ENCODE measurements around the gene WDPCP. TPM values are rescaled to one million over a fixed set of nuclear protein-coding genes. Genes with fewer than 3 reads are reported as not detected.

WDPCP gene
- total and polyA plus RNA-seq, 2 experiments from 2014 or later, result 8.8 to 20.4 TPM

DNA sequence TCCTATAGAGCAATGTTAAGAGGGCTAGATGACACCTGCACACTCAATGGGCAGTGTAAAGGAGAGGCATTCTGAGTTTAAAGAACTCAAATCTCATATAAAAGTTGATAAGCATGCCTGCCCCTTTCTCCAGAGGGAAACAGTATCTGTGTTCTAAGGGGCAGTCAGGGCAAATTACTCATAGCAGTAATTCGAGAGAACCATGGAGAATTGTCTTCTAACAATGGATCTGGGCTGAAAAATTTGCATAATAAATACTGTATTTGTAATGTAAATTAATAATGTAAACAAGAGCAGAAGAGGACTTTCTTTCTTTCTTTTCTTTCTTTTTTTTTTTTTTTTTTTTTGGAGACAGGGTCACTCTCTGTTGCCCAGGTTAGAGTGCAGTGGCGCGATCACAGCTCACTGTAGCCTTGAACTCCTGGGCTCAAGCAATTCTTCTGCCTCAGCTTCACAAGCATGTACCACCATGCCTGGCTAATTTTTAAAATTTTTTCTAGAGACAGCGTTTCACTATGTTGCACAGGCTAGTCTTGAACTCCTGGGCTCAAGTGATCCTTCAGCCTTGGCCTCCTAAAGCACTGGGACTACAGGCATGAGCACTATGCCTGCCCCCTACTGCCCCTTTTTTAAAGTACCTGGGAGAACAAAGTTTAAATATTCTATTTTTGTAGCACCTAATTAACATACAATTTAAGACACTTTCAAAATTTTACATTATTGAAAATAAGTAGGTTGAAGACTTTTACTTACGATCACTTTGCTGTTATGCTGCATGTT lies 467.0 kb downstream of the WDPCP start (continued):
- TF ChIP-seq, protein P1, sequence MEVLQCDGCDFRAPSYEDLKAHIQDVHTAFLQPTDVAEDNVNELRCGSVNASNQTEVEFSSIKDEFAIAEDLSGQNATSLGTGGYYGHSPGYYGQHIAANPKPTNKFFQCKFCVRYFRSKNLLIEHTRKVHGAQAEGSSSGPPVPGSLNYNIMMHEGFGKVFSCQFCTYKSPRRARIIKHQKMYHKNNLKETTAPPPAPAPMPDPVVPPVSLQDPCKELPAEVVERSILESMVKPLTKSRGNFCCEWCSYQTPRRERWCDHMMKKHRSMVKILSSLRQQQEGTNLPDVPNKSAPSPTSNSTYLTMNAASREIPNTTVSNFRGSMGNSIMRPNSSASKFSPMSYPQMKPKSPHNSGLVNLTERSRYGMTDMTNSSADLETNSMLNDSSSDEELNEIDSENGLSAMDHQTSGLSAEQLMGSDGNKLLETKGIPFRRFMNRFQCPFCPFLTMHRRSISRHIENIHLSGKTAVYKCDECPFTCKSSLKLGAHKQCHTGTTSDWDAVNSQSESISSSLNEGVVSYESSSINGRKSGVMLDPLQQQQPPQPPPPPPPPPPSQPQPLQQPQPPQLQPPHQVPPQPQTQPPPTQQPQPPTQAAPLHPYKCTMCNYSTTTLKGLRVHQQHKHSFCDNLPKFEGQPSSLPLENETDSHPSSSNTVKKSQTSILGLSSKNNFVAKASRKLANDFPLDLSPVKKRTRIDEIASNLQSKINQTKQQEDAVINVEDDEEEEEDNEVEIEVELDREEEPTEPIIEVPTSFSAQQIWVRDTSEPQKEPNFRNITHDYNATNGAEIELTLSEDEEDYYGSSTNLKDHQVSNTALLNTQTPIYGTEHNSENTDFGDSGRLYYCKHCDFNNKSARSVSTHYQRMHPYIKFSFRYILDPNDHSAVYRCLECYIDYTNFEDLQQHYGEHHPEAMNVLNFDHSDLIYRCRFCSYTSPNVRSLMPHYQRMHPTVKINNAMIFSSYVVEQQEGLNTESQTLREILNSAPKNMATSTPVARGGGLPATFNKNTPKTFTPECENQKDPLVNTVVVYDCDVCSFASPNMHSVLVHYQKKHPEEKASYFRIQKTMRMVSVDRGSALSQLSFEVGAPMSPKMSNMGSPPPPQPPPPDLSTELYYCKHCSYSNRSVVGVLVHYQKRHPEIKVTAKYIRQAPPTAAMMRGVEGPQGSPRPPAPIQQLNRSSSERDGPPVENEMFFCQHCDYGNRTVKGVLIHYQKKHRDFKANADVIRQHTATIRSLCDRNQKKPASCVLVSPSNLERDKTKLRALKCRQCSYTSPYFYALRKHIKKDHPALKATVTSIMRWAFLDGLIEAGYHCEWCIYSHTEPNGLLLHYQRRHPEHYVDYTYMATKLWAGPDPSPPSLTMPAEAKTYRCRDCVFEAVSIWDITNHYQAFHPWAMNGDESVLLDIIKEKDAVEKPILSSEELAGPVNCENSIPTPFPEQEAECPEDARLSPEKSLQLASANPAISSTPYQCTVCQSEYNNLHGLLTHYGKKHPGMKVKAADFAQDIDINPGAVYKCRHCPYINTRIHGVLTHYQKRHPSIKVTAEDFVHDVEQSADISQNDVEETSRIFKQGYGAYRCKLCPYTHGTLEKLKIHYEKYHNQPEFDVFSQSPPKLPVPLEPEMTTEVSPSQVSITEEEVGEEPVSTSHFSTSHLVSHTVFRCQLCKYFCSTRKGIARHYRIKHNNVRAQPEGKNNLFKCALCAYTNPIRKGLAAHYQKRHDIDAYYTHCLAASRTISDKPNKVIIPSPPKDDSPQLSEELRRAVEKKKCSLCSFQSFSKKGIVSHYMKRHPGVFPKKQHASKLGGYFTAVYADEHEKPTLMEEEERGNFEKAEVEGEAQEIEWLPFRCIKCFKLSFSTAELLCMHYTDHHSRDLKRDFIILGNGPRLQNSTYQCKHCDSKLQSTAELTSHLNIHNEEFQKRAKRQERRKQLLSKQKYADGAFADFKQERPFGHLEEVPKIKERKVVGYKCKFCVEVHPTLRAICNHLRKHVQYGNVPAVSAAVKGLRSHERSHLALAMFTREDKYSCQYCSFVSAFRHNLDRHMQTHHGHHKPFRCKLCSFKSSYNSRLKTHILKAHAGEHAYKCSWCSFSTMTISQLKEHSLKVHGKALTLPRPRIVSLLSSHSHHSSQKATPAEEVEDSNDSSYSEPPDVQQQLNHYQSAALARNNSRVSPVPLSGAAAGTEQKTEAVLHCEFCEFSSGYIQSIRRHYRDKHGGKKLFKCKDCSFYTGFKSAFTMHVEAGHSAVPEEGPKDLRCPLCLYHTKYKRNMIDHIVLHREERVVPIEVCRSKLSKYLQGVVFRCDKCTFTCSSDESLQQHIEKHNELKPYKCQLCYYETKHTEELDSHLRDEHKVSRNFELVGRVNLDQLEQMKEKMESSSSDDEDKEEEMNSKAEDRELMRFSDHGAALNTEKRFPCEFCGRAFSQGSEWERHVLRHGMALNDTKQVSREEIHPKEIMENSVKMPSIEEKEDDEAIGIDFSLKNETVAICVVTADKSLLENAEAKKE (CRISPR knock-in tag; IDR thresholded peaks at IDR 0.05), result no peak

DNA sequence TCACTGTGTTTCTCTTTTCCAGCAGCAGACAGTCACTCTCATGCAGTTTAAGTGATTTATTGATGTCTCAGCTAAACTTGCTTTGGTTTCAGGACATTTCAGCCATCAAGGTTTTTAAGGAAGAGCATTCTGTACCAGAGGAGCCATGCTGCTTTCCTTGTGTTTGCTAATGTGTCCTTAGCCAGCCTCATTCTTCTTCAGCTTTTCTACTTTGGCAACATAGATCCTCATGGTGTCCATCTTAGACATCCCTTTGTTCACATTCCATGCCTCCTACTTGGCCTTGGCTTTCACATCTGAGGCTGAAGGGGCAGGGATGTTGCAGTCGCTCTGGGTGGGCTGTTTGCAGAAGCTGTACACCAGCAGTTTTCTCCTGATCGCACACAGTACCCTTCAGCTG lies 469.5 kb downstream of the WDPCP start:
- H3K36me3 Mint-ChIP-seq (ENCODE audit: low read depth), result peaks cover 34% of the 10 kb centered on the region; the same call in 2 of the 3 replicates
- ATAC-seq (no peak), DNase-seq (ENCODE audit: low spot score) (no peak)
- Histone ChIP-seq H3K4me3 (no peak overlapping the region), H2AFZ (no peak overlapping the region), H3F3A (replicated peaks; ENCODE audit: low read depth) (no peaks in the 10 kb centered on the region), H3K4me2 (no peak overlapping the region), H3K36me3 (ENCODE audit: insufficient read depth) (no peaks in the 10 kb centered on the region), H3K79me2 (replicated peaks; ENCODE audit: insufficient read depth) (no peaks in the 10 kb centered on the region), H4K20me1 (replicated peaks; ENCODE audit: insufficient read depth) (no peaks in the 10 kb centered on the region), H3K27ac (ENCODE audit: low read depth) (no peak overlapping the region), H3K9me2 (ENCODE audit: insufficient read depth) (no peaks in the 10 kb centered on the region; the same call in 1 of the 2 replicates), H3K27me3 (ENCODE audit: insufficient read depth) (no peaks in the 10 kb centered on the region), H3K4me1 (ENCODE audit: insufficient read depth) (no peaks in the 10 kb centered on the region)
- H3K4me3 Mint-ChIP-seq, result no peak overlapping the region
- peaks cover 10% of the 10 kb centered on the region for H3K27me3 Mint-ChIP-seq (ENCODE audit: insufficient read depth, low read depth, poor library complexity)
- H3K27ac Mint-ChIP-seq, result no peak overlapping the region
- H3K4me1 Mint-ChIP-seq, result peaks cover 11% of the 10 kb centered on the region
- TF ChIP-seq, protein P2, sequence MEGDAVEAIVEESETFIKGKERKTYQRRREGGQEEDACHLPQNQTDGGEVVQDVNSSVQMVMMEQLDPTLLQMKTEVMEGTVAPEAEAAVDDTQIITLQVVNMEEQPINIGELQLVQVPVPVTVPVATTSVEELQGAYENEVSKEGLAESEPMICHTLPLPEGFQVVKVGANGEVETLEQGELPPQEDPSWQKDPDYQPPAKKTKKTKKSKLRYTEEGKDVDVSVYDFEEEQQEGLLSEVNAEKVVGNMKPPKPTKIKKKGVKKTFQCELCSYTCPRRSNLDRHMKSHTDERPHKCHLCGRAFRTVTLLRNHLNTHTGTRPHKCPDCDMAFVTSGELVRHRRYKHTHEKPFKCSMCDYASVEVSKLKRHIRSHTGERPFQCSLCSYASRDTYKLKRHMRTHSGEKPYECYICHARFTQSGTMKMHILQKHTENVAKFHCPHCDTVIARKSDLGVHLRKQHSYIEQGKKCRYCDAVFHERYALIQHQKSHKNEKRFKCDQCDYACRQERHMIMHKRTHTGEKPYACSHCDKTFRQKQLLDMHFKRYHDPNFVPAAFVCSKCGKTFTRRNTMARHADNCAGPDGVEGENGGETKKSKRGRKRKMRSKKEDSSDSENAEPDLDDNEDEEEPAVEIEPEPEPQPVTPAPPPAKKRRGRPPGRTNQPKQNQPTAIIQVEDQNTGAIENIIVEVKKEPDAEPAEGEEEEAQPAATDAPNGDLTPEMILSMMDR (conservative IDR thresholded peaks at IDR 0.05; ENCODE audit: low read depth in 2 of 2), result no peak
- no peak for TF ChIP-seq EZH2phosphoT487 (IDR thresholded peaks at IDR 0.05; ENCODE audit: unreplicated experiment)
- TF ChIP-seq NANOG (IDR thresholded peaks at IDR 0.05; ENCODE audit: borderline replicate concordance), result no peak
- no peak for TF ChIP-seq STAT1 (IDR thresholded peaks at IDR 0.05; ENCODE audit: unreplicated experiment)
- TF ChIP-seq, protein P3, sequence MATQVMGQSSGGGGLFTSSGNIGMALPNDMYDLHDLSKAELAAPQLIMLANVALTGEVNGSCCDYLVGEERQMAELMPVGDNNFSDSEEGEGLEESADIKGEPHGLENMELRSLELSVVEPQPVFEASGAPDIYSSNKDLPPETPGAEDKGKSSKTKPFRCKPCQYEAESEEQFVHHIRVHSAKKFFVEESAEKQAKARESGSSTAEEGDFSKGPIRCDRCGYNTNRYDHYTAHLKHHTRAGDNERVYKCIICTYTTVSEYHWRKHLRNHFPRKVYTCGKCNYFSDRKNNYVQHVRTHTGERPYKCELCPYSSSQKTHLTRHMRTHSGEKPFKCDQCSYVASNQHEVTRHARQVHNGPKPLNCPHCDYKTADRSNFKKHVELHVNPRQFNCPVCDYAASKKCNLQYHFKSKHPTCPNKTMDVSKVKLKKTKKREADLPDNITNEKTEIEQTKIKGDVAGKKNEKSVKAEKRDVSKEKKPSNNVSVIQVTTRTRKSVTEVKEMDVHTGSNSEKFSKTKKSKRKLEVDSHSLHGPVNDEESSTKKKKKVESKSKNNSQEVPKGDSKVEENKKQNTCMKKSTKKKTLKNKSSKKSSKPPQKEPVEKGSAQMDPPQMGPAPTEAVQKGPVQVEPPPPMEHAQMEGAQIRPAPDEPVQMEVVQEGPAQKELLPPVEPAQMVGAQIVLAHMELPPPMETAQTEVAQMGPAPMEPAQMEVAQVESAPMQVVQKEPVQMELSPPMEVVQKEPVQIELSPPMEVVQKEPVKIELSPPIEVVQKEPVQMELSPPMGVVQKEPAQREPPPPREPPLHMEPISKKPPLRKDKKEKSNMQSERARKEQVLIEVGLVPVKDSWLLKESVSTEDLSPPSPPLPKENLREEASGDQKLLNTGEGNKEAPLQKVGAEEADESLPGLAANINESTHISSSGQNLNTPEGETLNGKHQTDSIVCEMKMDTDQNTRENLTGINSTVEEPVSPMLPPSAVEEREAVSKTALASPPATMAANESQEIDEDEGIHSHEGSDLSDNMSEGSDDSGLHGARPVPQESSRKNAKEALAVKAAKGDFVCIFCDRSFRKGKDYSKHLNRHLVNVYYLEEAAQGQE (IDR thresholded peaks at IDR 0.05; ENCODE audit: unreplicated experiment), result no peak
- H3K9me3 Mint-ChIP-seq, result peaks cover 8% of the 10 kb centered on the region; the same call in 1 of the 3 replicates
